Upper lobe of left lung (tissue), 4 donors: ENCODE results near the gene TMEM167A.

ENCODE experiments used
- CTCF ChIP-seq, 6 experiments: fragments of 450-650 bp in 4 of 6; fragments of 200-600 bp in 2 of 6; sonication (generic) in 2 of 6; IDR thresholded peaks; one replicate each; pipeline ENCODE4 v1.5.1; 2016 to 2019; ENCODE audit warnings: antibody characterized with exemption in 6 of 6
- EP300 ChIP-seq, 4 donors: sonication (generic); formaldehyde crosslinking; IDR thresholded peaks; one replicate each; pipeline ENCODE4 v1.5.1; 2017; ENCODE audit warnings: antibody characterized with exemption in 4 of 4, control low read depth in 2 of 4

- TF ChIP-seq CTCF (IDR thresholded peaks at IDR 0.05) (no peak), EP300 (IDR thresholded peaks at IDR 0.05) (no peak)
Measured at GRCh38 chr5:83035373-83036100, 41.7 kb downstream of the TMEM167A start.
